Caki2 (cell line): ENCODE data around the gene USH2A. TPM values are rescaled to one million over a fixed set of nuclear protein-coding genes. Genes with fewer than 3 reads are reported as not detected.
A peak's percentile ranks its signal among the peaks of the same experiment; 100 is the strongest.
"Not testable (repeated sequence)": the region's sequence is repeated elsewhere in the genome, so short reads cannot be mapped to it uniquely, and the experiment has no call there.

ENCODE experiments used
- DNase-seq: peaks from one replicate; pipeline ENCODE4 v3.0.0-alpha.2; 2015; ENCODE audit warnings: low read depth
- in situ Hi-C: cut with HindIII; loops from 2 replicates; pipeline ENCODE4 v1.10.0; 2016; ENCODE audit warnings: low sequenced_read_pairs, low pct_unique_long_range_greater_than_20kb, mixed read lengths
- total RNA-seq: library from RNA; depleted of rRNA; stranded (reverse); fragments of >200 nt; shearing (Covaris generic); gene quantifications from 2 replicates; pipeline ENCODE4 v1.2.3, GENCODE V29; 2014; ENCODE audit warnings: low replicate concordance

The USH2A gene
- total RNA-seq, 1 experiment from 2014 or later: not detected

DNA sequence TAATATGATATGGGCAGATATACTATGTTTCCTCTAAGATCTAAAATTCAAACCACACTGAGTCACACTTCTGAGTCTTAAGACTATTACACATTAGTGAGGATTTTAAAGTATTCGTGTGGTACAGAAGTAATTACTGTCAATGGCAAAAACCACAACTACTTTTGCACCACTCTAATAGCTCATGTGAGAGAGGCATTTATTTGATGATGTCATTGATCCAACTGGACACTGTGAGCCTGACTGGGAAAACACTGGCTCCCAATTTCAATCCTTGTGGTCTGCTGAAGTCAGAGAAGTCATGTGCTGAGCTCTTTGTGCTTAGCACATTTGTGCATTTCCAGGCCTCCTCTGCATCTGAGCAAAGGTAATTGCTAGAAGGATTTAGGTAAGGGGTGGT is 377.8 kb downstream of the USH2A start:
- DNase-seq: peak; percentile 73
- in situ Hi-C loops: no loop called here

DNA sequence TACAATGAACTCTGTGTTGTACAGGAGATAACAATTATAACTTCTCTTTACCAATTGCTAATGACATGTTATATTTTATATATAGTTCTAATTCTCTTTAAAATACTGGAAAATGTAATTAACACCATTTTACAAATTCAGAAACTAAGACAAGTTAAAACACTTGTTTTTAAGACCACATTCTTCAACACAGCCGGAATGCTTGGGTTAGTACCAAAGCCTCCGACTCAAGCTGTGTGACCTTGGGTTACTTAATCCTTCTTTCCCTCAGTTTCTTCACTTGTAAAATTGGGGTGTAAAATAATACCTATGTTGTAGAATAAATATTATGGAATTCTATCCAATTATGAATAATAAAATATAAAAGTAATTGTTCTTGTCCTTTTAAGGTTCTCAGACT is 378.7 kb downstream of the USH2A start:
- in situ Hi-C loops: no loop called here
- no peak for DNase-seq

DNA sequence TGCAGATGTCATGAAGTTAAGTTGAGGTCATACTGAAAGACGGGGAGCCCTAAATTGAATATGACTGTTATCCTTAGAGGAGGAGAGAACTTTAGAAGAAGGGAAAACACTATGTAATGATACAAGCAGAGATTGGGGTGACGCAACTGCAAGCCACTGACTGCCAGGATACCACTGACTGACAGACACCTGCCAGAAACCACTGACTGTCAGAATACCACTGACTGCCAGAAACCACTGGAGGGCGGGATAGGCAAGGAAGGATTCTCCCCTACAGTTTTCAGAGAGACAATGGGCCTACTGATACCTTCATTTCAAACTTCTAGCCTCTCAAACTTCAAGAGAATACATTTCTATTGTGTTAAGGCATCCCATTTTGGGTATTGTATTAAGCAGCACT is 388.7 kb downstream of the USH2A start:
- in situ Hi-C loops: no loop called here
- DNase-seq: peak; percentile 21

DNA sequence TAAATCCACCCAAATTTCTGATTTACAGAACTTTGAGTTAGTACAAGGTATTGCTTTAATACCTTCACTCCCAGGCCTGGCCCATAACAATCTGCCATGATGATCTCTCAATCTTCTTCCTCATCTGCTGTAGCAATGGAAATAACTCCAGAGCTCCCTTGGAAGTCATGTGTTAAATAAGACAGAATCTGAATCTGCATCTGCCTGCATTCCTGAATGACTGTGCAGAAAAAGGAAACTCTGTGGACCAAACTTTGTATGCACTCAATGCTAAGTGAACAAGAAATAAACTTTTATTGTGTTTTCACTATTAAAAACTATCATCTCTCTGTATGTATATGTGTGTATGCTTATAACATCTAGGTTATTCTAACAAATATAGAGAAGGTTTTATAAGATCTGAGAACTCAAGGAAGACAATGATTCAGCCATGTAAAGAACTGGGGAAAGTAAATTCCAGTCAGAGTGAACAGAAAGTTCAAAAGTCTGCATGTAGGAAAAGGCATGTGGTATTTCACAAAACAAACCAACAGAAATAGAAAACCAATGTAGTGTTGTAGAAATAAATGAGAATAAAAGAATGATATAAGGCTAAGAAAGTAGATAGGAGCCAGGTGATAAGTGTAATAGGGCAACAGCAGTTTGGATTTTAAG is 390.2 kb downstream of the USH2A start:
- in situ Hi-C loops: no loop called here
- no peak for DNase-seq

DNA sequence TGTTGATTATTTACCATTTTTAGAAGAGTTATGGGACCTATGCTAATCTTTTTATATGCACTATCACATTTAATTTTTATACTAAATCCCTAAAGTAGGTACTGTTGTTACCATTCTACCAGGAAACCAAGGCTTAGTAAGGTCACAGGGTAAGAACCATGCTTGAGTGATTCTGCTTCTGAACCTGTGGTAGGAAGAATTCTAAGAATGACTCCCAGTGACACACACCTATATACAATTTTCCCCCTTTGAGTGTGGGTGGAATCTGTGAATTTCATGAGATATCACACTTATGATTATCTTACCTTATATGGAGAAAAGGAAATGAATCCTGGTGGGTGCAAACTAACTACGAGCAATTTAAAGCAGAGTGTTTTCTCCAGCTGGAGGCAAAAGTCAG is 391.0 kb downstream of the USH2A start:
- in situ Hi-C loops: no loop called here
- peak; percentile 25 for DNase-seq

DNA sequence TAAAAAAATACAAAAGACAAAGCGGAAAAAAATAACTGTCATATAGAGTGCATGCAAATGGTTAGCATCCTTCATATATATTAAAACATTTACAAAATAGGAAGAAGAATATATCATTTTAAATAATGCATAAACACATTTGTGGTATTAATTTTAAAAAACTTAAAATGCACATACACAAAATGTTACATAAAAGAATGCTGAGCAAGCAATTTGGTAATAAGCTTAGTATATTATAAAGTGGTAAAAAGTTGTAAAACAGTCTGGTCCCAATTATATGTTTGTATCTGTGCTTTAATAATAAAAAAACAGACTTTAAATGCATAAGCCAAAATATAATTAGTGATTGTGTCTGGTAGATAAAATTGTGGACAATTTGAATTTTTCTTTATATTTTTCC is 394.6 kb downstream of the USH2A start:
- in situ Hi-C loops: no loop called here
- DNase-seq: no peak

DNA sequence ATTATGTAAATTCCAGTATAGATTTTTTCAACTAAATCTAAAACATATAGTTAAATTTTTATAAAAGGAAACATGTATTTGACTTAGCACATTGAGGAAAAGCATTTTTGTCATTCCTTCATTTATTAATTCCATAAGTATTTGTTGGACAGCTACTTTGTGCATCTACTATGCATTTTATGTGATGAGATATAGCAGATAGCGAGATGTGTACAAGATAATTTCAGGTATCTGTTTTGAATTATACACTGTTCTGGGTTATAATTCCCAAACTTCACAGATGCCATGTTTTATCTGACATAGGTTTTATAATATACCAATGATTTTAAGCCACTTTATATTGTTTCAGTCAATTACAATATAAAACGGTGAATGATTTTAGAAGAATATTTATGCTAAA is 398.7 kb downstream of the USH2A start:
- in situ Hi-C loops: no loop called here
- no peak for DNase-seq

DNA sequence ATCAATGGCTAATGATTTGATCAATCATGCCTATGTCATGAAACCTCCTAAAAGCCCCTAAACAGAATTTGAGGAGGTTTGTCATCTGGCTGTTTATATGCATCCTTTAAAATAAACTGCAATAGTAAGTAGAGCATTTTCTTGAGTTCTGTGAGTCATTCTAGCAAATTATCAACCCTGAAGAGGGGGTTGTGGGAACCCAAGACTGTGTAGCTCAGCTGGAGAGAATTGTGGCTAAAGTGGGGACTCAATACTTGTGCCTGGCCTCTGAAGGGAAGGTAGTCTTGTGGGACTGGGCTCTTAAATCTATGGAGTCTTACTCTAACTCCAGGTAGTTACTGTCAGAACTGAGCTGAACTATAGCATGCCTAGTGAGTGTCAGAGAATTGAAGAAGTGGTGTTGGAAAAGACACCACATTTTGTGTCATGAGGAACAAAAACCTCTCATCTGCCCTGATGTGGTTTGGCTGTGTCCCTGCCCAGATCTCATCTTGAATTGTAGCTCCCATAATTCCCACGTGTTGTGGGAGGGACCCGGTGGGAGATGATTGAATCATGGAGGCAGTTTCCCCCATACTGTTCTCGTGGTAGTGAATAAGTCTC is 402.4 kb downstream of the USH2A start:
- DNase-seq: no peak
- in situ Hi-C loops: no loop called here

DNA sequence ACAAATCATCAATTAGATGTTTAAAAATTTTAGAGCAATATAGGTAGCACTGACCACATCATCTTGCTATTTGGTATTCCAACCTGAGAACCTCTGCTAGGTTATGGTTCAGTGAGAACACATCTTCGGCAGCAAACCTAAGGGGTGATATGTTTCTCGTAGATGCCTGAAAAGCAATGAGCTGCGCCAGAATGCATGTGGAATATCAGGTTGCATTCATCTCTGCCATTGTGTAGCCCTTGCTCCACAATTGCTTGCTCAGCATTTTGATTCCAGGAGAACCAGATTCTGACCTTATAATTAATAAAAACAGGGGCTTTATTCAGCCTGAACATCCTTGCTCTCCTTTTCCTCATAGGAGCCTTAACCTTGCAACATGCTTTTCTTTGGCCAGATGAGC is 408.1 kb downstream of the USH2A start:
- DNase-seq: no peak
- in situ Hi-C loops: no loop called here

DNA sequence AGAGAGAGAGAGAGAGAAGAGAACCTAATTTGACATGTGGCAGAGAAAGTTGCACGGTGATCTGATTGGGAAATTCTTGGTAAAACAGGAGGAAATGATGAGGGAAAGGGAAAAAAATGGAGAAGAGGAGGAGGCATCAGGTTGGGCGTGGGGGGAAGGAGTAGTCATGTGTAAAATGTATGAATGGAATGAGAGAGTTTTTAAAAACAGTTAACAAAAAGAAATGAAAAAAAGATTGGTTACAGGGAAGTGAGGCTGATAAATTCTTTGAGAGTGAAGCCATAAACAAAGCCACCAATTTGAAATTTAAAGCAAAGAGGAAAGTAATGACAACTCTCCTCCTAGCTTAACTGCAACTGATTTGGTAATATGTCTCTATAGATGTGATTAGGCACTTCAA is 409.2 kb downstream of the USH2A start:
- DNase-seq: peak; percentile 3
- in situ Hi-C loops: no loop called here

DNA sequence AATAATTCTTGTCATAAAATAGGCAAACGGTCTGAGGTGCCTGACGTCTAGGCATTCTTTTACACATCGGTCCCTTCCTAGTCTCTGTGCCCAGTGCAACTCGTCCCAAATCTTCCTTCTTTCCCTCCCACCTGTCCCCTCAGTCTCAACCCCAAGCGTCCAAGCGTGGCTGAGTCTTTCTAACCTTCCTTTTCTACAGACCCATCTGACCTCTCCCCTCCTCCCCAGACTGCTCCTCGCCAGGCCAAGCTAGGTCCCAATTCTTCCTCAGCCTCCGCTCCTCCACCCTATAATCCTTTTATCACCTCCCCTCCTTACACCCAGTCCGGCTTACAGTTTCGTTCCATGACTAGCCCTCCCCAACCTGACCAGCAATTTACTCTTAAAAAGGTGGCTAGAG is 413.8 kb downstream of the USH2A start:
- in situ Hi-C loops, DNase-seq: not testable (repeated sequence)

DNA sequence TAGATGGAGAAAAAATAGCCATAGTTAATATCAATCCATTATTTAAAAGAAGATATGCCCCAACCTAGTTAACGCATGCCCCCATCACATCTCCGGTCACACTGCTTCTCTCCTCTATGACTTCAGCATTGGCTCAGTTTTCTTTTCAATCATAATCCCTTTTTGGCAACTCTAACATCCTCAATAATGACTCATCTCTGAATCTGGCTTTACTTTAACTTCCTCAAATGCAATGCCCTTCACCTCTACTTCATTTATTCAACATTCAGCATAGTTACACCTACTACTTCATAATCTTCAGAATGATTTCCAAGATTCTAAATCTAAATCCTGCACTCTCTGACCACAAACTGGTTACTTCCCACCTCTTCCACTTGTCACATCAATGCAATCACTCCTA is 417.3 kb downstream of the USH2A start:
- DNase-seq: peak; percentile 11
- in situ Hi-C loops: no loop called here

DNA sequence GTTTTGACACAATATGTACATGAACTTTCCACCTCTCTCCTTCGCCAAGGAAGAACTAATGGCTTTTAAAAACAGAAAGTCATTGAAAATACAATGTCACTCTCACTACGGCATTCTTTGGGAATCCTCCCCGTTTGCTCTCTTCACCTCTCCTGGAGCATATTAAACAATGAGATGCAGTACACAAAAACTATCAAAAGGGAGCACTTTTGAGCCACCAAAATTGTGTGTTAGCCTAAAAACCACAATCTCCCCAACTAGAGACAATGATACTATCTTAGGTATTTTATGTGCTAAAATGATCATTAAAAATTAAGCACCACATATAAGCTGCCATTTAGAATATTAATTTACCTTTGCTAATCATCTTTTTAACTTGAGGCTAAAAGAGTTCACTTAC is 430.6 kb downstream of the USH2A start:
- in situ Hi-C loops: no loop called here
- peak; percentile 29 for DNase-seq

DNA sequence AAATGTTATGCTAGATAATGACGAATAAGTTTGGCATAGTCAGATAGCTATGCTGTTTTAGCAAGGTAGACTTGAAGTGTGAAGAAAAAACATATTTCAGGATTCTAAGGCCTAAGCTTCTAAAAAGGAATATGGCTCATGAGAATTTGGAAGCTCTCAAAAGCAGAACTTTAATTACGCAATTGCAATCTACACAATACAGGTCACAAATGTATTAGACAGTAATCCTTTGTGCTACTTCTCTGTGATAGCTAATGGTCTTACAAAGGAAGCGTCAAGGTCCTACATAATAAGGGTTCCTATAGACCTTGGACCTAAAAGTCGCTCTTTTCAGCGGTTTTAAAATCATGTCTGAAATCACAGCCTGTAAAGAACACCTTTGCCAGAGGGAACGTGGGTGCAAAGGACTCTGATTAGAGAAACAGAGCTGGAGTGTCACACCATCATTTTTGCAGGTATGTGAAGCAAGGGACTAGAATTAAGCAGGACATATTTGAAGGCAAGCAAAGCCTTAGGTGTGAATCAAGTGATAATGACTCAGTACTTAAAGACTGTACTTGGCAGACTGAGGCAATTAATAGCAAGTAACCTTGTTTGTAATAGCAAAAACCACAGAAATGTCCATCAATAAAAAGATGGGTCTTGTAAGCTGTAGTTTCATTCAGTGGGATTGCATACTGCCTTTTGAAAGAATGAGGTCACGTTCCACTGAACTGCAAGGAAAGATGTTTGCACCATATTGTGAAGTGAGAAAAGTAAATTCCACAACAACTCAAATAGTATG is 436.0 kb downstream of the USH2A start:
- DNase-seq: no peak
- in situ Hi-C loops: no loop called here

DNA sequence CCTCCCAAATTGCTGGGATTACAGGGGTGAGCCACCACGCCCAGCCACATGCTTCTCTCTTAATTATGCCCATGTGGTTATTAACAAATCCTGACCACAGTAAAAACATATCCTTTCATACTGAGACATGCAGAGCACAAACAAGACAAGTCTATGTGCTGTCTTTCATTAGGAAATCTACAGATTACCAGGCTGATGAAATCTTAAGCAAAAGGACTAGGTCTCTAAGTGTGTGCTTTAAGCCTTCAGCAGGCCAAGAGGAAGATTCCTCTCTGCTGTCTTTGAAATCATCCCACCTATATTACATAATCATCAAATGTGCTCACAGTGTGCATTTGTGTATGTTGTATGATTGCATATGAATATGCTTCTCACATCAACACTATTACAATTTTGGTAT is 436.8 kb downstream of the USH2A start:
- in situ Hi-C loops: no loop called here

DNA sequence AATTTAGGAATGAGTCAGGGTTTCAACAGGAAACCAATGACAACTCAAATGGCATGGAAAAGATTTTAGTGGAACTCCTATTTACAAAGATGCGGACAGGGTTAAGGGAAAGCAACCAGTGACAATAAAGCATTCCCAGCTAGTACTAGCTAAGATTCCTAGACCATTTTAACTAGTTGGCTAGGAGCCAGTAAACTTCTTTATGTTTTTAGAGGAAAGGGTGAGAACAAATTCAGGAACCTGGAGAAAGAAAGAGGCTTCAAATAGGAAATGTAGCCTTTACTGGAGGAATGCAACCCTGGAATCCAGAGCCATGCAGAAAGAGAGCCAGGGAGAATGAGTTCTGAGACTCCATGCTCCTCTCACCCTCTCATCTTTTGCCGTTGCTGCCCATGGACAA is 439.6 kb downstream of the USH2A start:
- in situ Hi-C loops: no loop called here
- DNase-seq: no peak

More for the DNA sequence above, 436.8 kb downstream of the USH2A start:
- no peak for DNase-seq

DNA sequence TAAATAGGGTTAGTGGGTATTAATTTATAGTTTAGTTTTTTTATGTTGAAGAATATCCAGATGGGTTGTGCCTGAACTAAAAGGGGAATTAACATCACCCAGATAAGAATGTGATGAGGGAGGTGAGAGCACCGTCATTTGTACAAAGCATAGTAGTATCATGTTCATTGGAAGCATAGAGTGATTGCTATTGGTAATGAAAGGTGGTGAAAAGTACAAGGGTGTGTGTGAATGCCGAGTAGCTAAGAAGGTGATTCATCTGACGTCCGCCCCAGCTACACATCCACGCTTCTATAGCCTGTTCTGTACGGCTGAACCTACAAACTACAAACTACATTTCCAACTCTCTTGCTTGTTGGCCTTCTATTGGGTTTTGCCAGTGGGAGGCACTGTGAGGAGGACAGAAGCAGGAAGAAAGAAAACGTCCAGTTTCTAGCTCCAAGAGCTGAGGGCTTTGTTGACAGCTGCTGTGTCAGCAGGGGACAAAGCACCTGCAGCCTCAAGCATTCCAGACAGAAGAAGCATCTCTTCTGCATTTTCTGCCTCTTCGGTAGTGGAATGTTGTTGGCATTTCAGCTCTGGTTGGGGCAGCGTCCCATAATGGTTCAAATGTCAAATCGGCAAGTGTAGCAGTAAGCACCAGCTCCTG is 451.3 kb downstream of the USH2A start:
- no peak for DNase-seq
- in situ Hi-C loops: no loop called here

DNA sequence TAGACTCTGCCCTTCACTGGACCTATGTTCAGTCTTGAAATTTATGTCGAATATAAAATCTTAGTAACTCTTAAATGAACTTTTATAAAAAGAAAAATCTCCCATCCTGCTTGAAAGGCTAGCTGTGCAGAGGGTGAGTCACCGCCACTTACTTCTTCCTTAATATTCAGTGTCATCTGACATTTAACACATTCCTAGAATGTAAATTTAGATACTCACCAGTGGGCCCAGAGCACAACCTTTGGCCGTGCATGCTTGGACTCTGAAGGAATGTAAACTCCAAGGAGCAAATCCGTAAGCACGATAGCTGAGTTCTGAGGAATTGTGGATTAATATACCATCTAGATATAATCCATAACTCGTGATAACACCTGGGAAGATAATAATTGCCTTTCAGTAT is 452.8 kb downstream of the USH2A start:
- peak; percentile 20 for DNase-seq
- in situ Hi-C loops: no loop called here

DNA sequence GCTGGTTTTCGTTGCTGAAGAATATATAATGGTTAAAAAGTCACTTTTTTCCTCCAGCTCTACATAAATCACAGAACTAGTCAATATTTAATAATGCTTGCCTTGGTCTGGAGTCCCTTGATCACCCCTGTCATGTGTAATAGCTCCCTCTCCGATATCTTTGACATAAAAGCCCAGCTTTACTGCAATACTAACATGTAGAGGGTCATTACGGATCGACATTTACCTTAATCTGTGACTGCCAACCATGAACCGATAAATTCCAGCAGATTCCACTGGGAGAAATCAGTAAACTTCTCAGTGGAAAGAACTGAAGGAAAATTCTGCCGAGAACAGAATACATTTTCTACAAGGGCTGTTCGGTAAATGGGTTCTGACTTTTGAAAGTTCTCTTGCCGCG is 459.6 kb downstream of the USH2A start:
- no peak for DNase-seq
- in situ Hi-C loops: no loop called here
